ENCODE data around the gene SWAP70.

- TF ChIP-seq CTCF (IDR thresholded peaks at IDR 0.05) = no peak
- TF ChIP-seq POLR2A (IDR thresholded peaks at IDR 0.05) = no peak
Observed at GRCh38 chr11:9722023-9722422, 58.1 kb downstream of the SWAP70 start.
